T-cell (primary cell): ENCODE results near the gene PARD3B. TPM values are rescaled to one million over a fixed set of nuclear protein-coding genes. Genes with fewer than 3 reads are reported as not detected.

Experiments used
- ATAC-seq, 4 experiments: fragments of 200-7000 bp in 3 of 4; fragments of 150-1000 bp in 1 of 4; cut with Tn5 transposase; replicated peaks in 1 of 4; 1 replicate in 3 of 4; 2 replicates in 1 of 4; pipeline ENCODE4 v1.10.0; 2021; ENCODE audit warnings: moderate library complexity in 3 of 4, mild to moderate bottlenecking in 2 of 4, moderate number of reproducible peaks in 1 of 4
- CTCF ChIA-PET, 2 donors: fragments of 300-600 bp; sonication (Branson Sonifier 250); formaldehyde crosslinking; loops; one replicate each; lab custom pipeline; 2022; ENCODE audit warnings: antibody characterized with exemption in 2 of 2; lab: Charles Lee
- POLR2A ChIA-PET, 2 donors: fragments of 300-600 bp; sonication (Branson Sonifier 250); formaldehyde crosslinking; loops; one replicate each; lab custom pipeline; 2022; ENCODE audit warnings: antibody characterized with exemption in 2 of 2; lab: Charles Lee
- DNase-seq, 35 experiments: peaks; one replicate each; pipeline versions ENCODE4 v3.0.0 to v3.0.0-alpha.2; 2013 to 2023
- H3K27ac ChIP-seq: one replicate; pipeline ENCODE4 v1.5.1; 2013; ENCODE audit warnings: low read length
- H3K27me3 ChIP-seq, 2 experiments: replicated peaks in 1 of 2; 1 replicate in 1 of 2; 2 replicates in 1 of 2; pipeline versions ENCODE4 v1.6.1 to v1.7.0; 2013; ENCODE audit warnings: low read length in 1 of 2, mixed read lengths in 1 of 2; ENCODE audit not compliant: control insufficient read depth in 2 of 2, insufficient read depth in 2 of 2; ENCODE audit errors: extremely low read depth in 1 of 2
- H3K36me3 ChIP-seq, 2 donors: 1 replicate in 1 of 2; 2 replicates in 1 of 2; pipeline versions ENCODE4 v1.6.1 to v1.7.0; 2013; ENCODE audit warnings: low read length in 1 of 2; ENCODE audit not compliant: control insufficient read depth in 2 of 2, insufficient read depth in 1 of 2; ENCODE audit errors: extremely low read depth in 1 of 2
- H3K4me1 ChIP-seq, 2 experiments: 1 replicate in 1 of 2; 2 replicates in 1 of 2; pipeline versions ENCODE4 v1.6.1 to v1.7.0; 2013; ENCODE audit warnings: low read length in 2 of 2, mixed read lengths in 1 of 2; ENCODE audit not compliant: insufficient read depth in 2 of 2, control insufficient read depth in 1 of 2; ENCODE audit errors: extremely low read depth in 1 of 2
- H3K4me3 ChIP-seq, 2 donors: 1 replicate in 1 of 2; 2 replicates in 1 of 2; pipeline versions ENCODE4 v1.5.1 to v1.7.0; 2013; ENCODE audit warnings: mild to moderate bottlenecking in 2 of 2, low read length in 1 of 2, moderate library complexity in 1 of 2; ENCODE audit not compliant: control insufficient read depth in 1 of 2; ENCODE audit errors: extremely low read depth in 1 of 2
- H3K9me3 ChIP-seq: 2 replicates; pipeline ENCODE4 v1.7.0; 2013
- H3K27ac Mint-ChIP-seq, 2 donors: one replicate each; pipeline ENCODE4 v1.8.0; 2020 to 2021; ENCODE audit warnings: mild to moderate bottlenecking in 2 of 2, mixed read lengths in 2 of 2
- H3K27me3 Mint-ChIP-seq, 2 donors: one replicate each; pipeline ENCODE4 v1.8.0; 2021 to 2022; ENCODE audit warnings: mixed read lengths in 2 of 2
- H3K36me3 Mint-ChIP-seq: one replicate; pipeline ENCODE4 v1.8.0; 2021; ENCODE audit warnings: mixed read lengths
- H3K4me1 Mint-ChIP-seq, 3 donors: one replicate each; pipeline ENCODE4 v1.8.0; 2020 to 2022; ENCODE audit warnings: mixed read lengths in 3 of 3, mild to moderate bottlenecking in 1 of 3
- H3K4me3 Mint-ChIP-seq, 3 donors: one replicate each; pipeline ENCODE4 v1.8.0; 2020 to 2022; ENCODE audit warnings: mild to moderate bottlenecking in 3 of 3, mixed read lengths in 3 of 3, moderate library complexity in 3 of 3
- H3K9me3 Mint-ChIP-seq, 3 donors: one replicate each; pipeline ENCODE4 v1.8.0; 2020 to 2022; ENCODE audit warnings: mixed read lengths in 3 of 3
- WGBS: methylation state at CpG from one replicate; pipeline ENCODE4 v1.1.5; 2013; ENCODE audit warnings: missing lambda C conversion rate; ENCODE audit not compliant: insufficient coverage; 5-methylcytosine and 5-hydroxymethylcytosine counted together
- total RNA-seq, 35 experiments: library from RNA in 6 of 35; stranded (reverse) in 6 of 35; fragments of 120-200 nt in 1 of 35; gene quantifications; one replicate each; pipeline versions ENCODE4 v1.2.1 to v1.2.4 and lab custom pipeline; 2013 to 2026

PARD3B gene
- total RNA-seq, 5 donors from 2014 or later (not counting 1 experiment from before 2014, with no cell fraction given) = 0.75 to 2.0 (median 1.6) TPM

DNA sequence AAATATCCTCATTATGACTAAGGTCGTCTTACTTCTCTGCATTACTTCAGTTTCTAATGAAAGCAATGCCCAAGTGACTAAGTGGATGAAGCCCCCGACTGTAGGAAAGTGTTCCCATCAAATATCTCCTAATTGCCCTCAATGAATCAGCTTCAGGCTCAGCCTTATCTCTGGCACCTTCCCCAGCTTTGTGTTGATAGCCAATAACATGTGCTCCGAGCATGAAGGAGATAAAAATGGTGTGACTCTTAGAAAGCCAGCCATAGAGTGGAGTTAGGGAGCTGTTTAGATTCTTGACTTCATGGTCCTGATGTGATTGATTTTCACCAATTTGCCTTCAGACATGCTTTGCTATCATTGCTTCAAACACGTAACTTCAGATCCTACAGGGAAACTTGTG, 797.8 kb downstream of the PARD3B start:
- no peaks in the 10 kb centered on the region for H3K36me3 ChIP-seq
- no peak for ATAC-seq
- H3K9me3 ChIP-seq = no peaks in the 10 kb centered on the region
- CTCF ChIA-PET = interaction anchor here in 1 of 2 donors (0.6 kb wide), 1 partner anchor 1012 kb away, joined by 3 read pairs; no protein-coding TSS in a partner anchor
- Mint-ChIP-seq H3K27me3 (peaks cover 0 to 3% of the 10 kb centered on the region in 2 donors), H3K36me3 (peaks cover 8% of the 10 kb centered on the region), H3K27ac (no peak overlapping the region), H3K4me1 (no peaks in the 10 kb centered on the region), H3K4me3 (no peak overlapping the region), H3K9me3 (peaks cover 3 to 16% (median 6%) of the 10 kb centered on the region in 3 donors)
- 100% methylated on average over 1 of the region's 4 CpGs for whole genome bisulfite sequencing
- no peaks in the 10 kb centered on the region for H3K27me3 ChIP-seq
- no peak for DNase-seq
- POLR2A ChIA-PET = no interaction called here
- H3K4me1 ChIP-seq = no peaks in the 10 kb centered on the region
- H3K4me3 ChIP-seq = no peak overlapping the region
- no peak overlapping the region for H3K27ac ChIP-seq

DNA sequence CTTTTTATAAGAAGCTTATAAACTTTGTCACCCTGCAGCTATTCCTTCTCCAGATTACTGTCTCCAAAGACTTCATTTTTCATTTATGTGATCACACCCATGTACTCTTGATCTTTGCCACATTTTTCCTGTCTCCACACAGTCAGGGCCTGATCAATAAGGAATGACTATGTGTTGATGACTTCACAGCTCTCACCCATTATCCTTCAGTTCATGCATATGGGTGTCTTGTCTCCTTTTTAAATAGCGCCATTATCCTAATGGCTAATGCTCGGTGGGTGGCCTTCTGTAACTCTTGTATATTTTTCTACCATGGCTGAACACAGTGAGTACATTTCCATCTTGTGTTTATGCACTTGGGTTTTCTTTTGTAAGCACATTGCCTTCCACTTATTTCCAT, 801.4 kb downstream of the PARD3B start:
- no peaks in the 10 kb centered on the region for H3K9me3 ChIP-seq
- ATAC-seq (no peak), DNase-seq (no peak)
- POLR2A ChIA-PET = no interaction called here
- Mint-ChIP-seq H3K27ac (no peak overlapping the region), H3K36me3 (peaks cover 8% of the 10 kb centered on the region), H3K4me3 (no peak overlapping the region), H3K9me3 (peaks cover 3 to 11% (median 6%) of the 10 kb centered on the region in 3 donors), H3K27me3 (peaks cover 0 to 3% of the 10 kb centered on the region in 2 donors), H3K4me1 (no peaks in the 10 kb centered on the region)
- no peaks in the 10 kb centered on the region for H3K27me3 ChIP-seq
- CTCF ChIA-PET = no interaction called here
- H3K27ac ChIP-seq = no peak overlapping the region
- 100% methylated on average over 1 of the region's 2 CpGs for WGBS
- no peak overlapping the region for H3K4me3 ChIP-seq
- no peaks in the 10 kb centered on the region for H3K36me3 ChIP-seq
- H3K4me1 ChIP-seq = no peaks in the 10 kb centered on the region

DNA sequence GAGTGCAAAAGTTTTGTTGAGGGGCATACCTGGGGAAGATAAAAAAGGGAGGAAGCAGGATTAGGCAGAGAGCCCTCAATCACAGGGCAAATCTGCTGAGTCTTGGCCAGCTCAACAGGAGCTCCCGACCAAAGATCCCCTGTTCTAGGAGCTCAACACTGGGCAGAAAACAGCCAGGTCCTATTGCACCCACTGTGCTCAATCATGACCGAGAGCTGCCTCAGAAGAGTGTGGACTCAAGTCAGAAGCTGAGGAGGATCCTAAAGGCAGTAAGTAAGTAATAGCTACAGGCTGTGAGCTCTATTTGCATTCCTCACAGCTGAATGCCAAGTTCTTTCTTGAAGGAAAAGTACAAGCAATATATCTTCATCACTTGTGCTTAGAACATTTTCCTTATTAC, 802.6 kb downstream of the PARD3B start:
- ChIA-PET POLR2A (no interaction called here), CTCF (no interaction called here)
- Mint-ChIP-seq H3K27me3 (peaks cover 0 to 3% of the 10 kb centered on the region in 2 donors), H3K4me1 (no peaks in the 10 kb centered on the region), H3K4me3 (no peak overlapping the region), H3K27ac (no peak overlapping the region), H3K9me3 (peaks cover 3 to 11% (median 6%) of the 10 kb centered on the region in 3 donors), H3K36me3 (peaks cover 8% of the 10 kb centered on the region)
- Histone ChIP-seq H3K27me3 (no peaks in the 10 kb centered on the region), H3K4me3 (no peak overlapping the region), H3K36me3 (no peaks in the 10 kb centered on the region), H3K27ac (no peak overlapping the region), H3K4me1 (no peaks in the 10 kb centered on the region), H3K9me3 (no peaks in the 10 kb centered on the region)
- ATAC-seq (no peak), DNase-seq (no peak)
- 65% methylated on average over 2 of the region's 2 CpGs for WGBS

DNA sequence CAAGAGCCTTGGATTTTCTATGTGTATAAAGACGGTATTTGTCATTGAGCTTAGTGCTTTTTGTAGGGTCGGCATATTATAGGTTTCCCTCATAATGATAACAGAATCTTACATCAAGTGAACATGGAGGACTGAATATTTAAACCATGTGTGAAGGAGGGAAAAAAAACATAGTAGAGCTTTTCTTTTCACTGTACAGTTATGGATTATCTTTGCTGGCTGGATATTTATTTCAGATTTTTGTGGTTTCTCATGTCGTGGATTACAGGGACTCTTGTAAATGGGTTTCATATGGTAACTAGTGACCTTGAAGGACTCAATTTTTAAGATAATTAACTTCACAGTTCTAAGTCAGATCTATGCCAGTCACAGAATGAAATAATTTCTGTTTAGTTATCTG, 806.8 kb downstream of the PARD3B start:
- ChIA-PET CTCF (interaction anchor here in 1 of 2 donors (1.1 kb wide), 1 partner anchor 204 kb away, joined by 3 read pairs; no protein-coding TSS in a partner anchor), POLR2A (interaction anchor here in 1 of 2 donors (0.6 kb wide), 1 partner anchor 14 kb away, joined by 3 read pairs; no protein-coding TSS in a partner anchor)
- no peak for DNase-seq
- H3K4me3 ChIP-seq = no peak overlapping the region
- no peaks in the 10 kb centered on the region for H3K27me3 ChIP-seq
- ATAC-seq = no peak
- Mint-ChIP-seq H3K27me3 (no peaks in the 10 kb centered on the region), H3K4me3 (no peak overlapping the region), H3K4me1 (no peaks in the 10 kb centered on the region), H3K36me3 (no peaks in the 10 kb centered on the region), H3K27ac (no peak overlapping the region), H3K9me3 (no peaks in the 10 kb centered on the region)
- no peaks in the 10 kb centered on the region for H3K4me1 ChIP-seq
- WGBS = no CpG with 5 or more reads among the region's 3 CpGs
- H3K27ac ChIP-seq = no peak overlapping the region
- H3K9me3 ChIP-seq = no peaks in the 10 kb centered on the region
- no peaks in the 10 kb centered on the region for H3K36me3 ChIP-seq

DNA sequence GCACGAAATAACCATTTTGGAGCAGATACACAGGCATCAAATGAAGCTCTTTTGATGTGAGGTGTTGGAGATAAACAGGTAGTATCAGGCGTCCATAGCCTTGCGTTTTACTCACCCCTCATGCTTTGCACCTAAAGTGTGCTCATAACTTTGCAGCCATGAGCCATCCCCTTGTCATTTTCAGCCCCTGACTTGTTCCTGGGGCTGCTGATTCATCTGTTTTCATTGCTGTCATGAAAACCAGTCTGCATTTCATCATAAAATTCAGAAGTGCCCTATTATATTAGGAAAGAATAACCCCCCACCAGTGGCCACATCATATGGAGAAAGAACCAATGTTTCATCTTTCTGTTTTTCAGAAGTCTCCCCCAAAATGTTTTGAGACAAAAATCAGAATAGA, 807.3 kb downstream of the PARD3B start:
- WGBS = no CpG with 5 or more reads among the region's 3 CpGs
- no peaks in the 10 kb centered on the region for H3K36me3 Mint-ChIP-seq
- no peaks in the 10 kb centered on the region for H3K4me1 ChIP-seq
- no peaks in the 10 kb centered on the region for H3K36me3 ChIP-seq
- ATAC-seq (no peak), DNase-seq (no peak)
- no peaks in the 10 kb centered on the region for H3K4me1 Mint-ChIP-seq
- H3K9me3 ChIP-seq = no peaks in the 10 kb centered on the region
- H3K4me3 Mint-ChIP-seq = no peak overlapping the region
- ChIA-PET POLR2A (interaction anchor here in 1 of 2 donors (0.6 kb wide), 1 partner anchor 15 kb away, joined by 3 read pairs; no protein-coding TSS in a partner anchor), CTCF (interaction anchor here in 1 of 2 donors (1.1 kb wide), 1 partner anchor 203 kb away, joined by 3 read pairs; no protein-coding TSS in a partner anchor)
- no peak overlapping the region for H3K27ac ChIP-seq
- no peaks in the 10 kb centered on the region for H3K27me3 Mint-ChIP-seq
- H3K4me3 ChIP-seq = no peak overlapping the region
- H3K9me3 Mint-ChIP-seq = no peaks in the 10 kb centered on the region
- no peaks in the 10 kb centered on the region for H3K27me3 ChIP-seq
- H3K27ac Mint-ChIP-seq = no peak overlapping the region

DNA sequence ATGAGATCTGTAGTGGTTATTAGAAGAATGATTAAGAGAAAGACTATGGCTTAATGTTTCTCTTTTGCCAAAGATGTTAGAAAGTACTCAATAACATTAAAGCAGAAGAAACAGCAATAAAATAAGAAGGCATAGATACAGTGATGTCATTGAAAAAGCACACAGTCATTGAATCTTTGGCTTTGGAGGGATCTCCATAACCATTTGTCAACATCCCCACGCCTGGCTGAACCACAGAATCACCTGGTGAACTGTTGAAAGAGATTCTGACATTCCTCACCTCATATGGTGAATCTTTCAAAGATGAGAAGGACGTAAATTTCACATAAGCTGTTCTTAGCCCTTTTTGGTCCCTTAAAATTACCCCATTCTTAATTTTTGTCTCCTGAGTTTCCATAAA, 812.5 kb downstream of the PARD3B start:
- H3K27ac Mint-ChIP-seq = no peak overlapping the region
- Histone ChIP-seq H3K36me3 (no peaks in the 10 kb centered on the region), H3K4me1 (no peaks in the 10 kb centered on the region), H3K27me3 (no peaks in the 10 kb centered on the region), H3K4me3 (no peak overlapping the region), H3K27ac (no peak overlapping the region), H3K9me3 (no peaks in the 10 kb centered on the region)
- POLR2A ChIA-PET = no interaction called here
- ATAC-seq = no peak
- peaks cover 1 to 3% of the 10 kb centered on the region in 2 donors for H3K27me3 Mint-ChIP-seq
- H3K36me3 Mint-ChIP-seq = no peaks in the 10 kb centered on the region
- no peak overlapping the region for H3K4me3 Mint-ChIP-seq
- no peaks in the 10 kb centered on the region for H3K4me1 Mint-ChIP-seq
- CTCF ChIA-PET = no interaction called here
- no peaks in the 10 kb centered on the region for H3K9me3 Mint-ChIP-seq
- no peak for DNase-seq
- no CpG with 5 or more reads among the region's 2 CpGs for WGBS
